ENCODE measurements around the gene IGFBPL1. TPM values are rescaled to one million over a fixed set of nuclear protein-coding genes. Genes with fewer than 3 reads are reported as not detected.

IGFBPL1 gene
- total and polyA plus RNA-seq, 10 of the 15 experiments (the other 5 are each of a cell fraction or from before 2014, with no cell fraction given) = 0.25 TPM; not detected in 9

DNA sequence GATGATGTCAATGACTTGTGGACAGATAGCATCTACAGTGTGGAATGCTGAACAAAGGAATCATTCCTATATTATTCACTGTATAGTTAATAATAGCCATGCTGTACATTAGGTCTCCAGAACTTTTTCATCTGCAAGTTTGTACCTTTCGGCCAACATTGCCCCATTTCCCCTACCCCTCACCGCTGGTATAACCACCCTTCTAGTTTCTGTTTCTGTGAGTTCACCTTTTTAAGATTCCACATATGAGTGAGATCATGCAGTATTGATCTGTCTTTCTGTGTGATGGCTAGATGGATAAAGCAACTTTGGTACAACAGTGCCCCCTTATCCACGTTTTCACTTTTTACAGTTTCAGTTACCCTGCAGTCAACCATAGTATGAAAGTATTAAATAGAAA is 50.6 kb downstream of the IGFBPL1 start (continued):
- TF ChIP-seq, protein P1, sequence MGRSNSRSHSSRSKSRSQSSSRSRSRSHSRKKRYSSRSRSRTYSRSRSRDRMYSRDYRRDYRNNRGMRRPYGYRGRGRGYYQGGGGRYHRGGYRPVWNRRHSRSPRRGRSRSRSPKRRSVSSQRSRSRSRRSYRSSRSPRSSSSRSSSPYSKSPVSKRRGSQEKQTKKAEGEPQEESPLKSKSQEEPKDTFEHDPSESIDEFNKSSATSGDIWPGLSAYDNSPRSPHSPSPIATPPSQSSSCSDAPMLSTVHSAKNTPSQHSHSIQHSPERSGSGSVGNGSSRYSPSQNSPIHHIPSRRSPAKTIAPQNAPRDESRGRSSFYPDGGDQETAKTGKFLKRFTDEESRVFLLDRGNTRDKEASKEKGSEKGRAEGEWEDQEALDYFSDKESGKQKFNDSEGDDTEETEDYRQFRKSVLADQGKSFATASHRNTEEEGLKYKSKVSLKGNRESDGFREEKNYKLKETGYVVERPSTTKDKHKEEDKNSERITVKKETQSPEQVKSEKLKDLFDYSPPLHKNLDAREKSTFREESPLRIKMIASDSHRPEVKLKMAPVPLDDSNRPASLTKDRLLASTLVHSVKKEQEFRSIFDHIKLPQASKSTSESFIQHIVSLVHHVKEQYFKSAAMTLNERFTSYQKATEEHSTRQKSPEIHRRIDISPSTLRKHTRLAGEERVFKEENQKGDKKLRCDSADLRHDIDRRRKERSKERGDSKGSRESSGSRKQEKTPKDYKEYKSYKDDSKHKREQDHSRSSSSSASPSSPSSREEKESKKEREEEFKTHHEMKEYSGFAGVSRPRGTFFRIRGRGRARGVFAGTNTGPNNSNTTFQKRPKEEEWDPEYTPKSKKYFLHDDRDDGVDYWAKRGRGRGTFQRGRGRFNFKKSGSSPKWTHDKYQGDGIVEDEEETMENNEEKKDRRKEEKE (IDR thresholded peaks at IDR 0.05) = no peak
- TF ChIP-seq SREBF1 (IDR thresholded peaks at IDR 0.05; ENCODE audit: low read length) (no peak), DPF2 (IDR thresholded peaks at IDR 0.05) (no peak), LARP7 (IDR thresholded peaks at IDR 0.05) (no peak)

DNA sequence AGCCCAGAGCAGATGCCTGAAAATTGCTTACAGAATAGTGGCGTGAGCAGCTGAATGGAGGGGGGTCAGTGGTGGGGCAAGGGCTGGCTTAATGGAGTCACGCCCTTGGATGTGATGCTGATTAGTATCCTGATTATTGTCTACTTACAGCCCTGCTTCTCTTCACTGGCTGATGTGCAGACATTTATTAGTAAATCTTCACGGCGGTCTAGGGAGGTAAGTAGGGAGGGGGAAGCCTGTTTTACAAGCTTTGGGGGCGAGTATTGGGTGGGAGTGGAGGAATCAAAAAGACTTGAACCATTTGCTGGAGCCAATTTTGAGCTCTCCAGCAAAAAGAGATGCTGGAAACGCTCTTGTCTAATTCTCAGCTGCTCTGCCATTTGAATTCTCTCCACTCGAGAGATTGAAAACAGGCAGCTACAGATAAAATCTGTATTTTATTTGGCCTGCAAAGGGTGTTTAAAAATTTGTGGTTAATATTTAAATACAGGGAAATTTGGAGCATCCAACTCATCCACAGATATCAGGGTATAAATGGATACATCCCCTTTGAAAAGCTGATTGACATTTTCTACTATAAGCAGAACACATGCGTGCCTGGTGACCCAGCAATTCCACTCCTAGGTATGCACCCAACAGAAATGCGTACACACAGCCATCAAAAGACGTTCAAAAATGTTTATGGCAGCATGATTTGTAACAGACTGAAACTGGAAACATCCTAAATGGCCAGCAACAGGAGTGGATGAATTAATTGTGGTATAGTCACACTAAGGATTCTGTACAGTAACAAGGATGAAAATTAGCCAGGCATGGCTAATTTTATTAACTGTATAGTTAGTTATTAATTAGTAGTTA is 51.3 kb downstream of the IGFBPL1 start:
- Histone ChIP-seq H3K9ac (ENCODE audit: control insufficient read depth, insufficient read depth, low read length) (no peak overlapping the region), H3K27me3 (replicated peaks in 1 of 2; ENCODE audit: control insufficient read depth in 2 of 2, insufficient read depth in 2 of 2, low read length in 1 of 2) (no peaks in the 10 kb centered on the region; a peak in 4 of 4 replicates), H3K4me2 (ENCODE audit: control insufficient read depth, insufficient read depth) (no peak overlapping the region), H3K4me1 (ENCODE audit: control insufficient read depth, insufficient read depth, low read length) (no peaks in the 10 kb centered on the region), H2AFZ (ENCODE audit: control insufficient read depth, low read depth, low read length) (no peak overlapping the region), H3K36me3 (ENCODE audit: control insufficient read depth in 2 of 2, insufficient read depth in 2 of 2, low read length in 1 of 2) (no peaks in the 10 kb centered on the region), H3K9me3 (replicated peaks; ENCODE audit: control insufficient read depth, insufficient read depth, low read length) (no peaks in the 10 kb centered on the region), H3K4me3 (no peak overlapping the region), H3K27ac (ENCODE audit: control insufficient read depth, insufficient read depth) (no peak overlapping the region), H4K20me1 (ENCODE audit: control insufficient read depth, insufficient read depth) (no peaks in the 10 kb centered on the region), H3K79me2 (ENCODE audit: control insufficient read depth, insufficient read depth, low read length) (no peaks in the 10 kb centered on the region)
- intact Hi-C loops (cut with micrococcal nuclease; ENCODE audit: unreplicated experiment) = no loop called here
- ChIA-PET SMC1A (ENCODE audit: uncharacterized antibody, unreplicated experiment) (interaction anchor here (0.8 to 1.8 kb wide), 8 partner anchors 16 to 440 kb away, joined by 3 to 9 read pairs (median 4); partner anchors contain the start of gene ALDH1B1), POLR2A (no interaction called here), CTCF (interaction anchor here (0.7 to 1.8 kb wide), 11 partner anchors 10 to 465 kb away, joined by 3 to 12 read pairs (median 6); no protein-coding TSS in a partner anchor), RAD21 (ENCODE audit: unreplicated experiment) (interaction anchor here (1.1 to 1.9 kb wide), 4 partner anchors 17 to 60 kb away, joined by 4 to 17 read pairs (median 6); partner anchors contain the start of gene ALDH1B1)
- DNase-seq (ENCODE audit: low read depth, low spot score) (no peak), ATAC-seq (no peak), FAIRE-seq (no peak)
- in situ Hi-C loops (cut with MboI) = loop anchor here (10.0 kb wide), 1 partner anchor 332 kb away; no protein-coding TSS in a partner anchor
- WGBS (ENCODE audit: insufficient coverage, insufficient replicate concordance, low lambda C conversion rate, missing lambda C conversion rate) = 30% methylated on average over 10 of the region's 10 CpGs
- no TSS peak for BruUV-seq (replicated peaks)
- no peak for TF ChIP-seq CHD4 (IDR thresholded peaks at IDR 0.05)
- no peak for TF ChIP-seq ZNF384 (IDR thresholded peaks at IDR 0.05; ENCODE audit: borderline replicate concordance, low read depth, low read length)
- TF ChIP-seq ZNF207 (IDR thresholded peaks at IDR 0.05; ENCODE audit: borderline replicate concordance) = no peak
- no peak for TF ChIP-seq MXI1 (IDR thresholded peaks at IDR 0.05; ENCODE audit: low read depth, low read length)
- TF ChIP-seq SMAD5 (IDR thresholded peaks at IDR 0.05; ENCODE audit: low read depth) = no peak
- no peak for TF ChIP-seq FOXM1 (IDR thresholded peaks at IDR 0.05; ENCODE audit: low read depth, low read length)
- TF ChIP-seq NRF1 (conservative IDR thresholded peaks at IDR 0.05; ENCODE audit: low read depth, low read length) = no peak
- TF ChIP-seq, protein P2, sequence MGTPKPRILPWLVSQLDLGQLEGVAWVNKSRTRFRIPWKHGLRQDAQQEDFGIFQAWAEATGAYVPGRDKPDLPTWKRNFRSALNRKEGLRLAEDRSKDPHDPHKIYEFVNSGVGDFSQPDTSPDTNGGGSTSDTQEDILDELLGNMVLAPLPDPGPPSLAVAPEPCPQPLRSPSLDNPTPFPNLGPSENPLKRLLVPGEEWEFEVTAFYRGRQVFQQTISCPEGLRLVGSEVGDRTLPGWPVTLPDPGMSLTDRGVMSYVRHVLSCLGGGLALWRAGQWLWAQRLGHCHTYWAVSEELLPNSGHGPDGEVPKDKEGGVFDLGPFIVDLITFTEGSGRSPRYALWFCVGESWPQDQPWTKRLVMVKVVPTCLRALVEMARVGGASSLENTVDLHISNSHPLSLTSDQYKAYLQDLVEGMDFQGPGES (IDR thresholded peaks at IDR 0.05) = no peak
- TF ChIP-seq NFIC (IDR thresholded peaks at IDR 0.05; ENCODE audit: low read depth, low read length) = no peak
- TF ChIP-seq, protein P3, sequence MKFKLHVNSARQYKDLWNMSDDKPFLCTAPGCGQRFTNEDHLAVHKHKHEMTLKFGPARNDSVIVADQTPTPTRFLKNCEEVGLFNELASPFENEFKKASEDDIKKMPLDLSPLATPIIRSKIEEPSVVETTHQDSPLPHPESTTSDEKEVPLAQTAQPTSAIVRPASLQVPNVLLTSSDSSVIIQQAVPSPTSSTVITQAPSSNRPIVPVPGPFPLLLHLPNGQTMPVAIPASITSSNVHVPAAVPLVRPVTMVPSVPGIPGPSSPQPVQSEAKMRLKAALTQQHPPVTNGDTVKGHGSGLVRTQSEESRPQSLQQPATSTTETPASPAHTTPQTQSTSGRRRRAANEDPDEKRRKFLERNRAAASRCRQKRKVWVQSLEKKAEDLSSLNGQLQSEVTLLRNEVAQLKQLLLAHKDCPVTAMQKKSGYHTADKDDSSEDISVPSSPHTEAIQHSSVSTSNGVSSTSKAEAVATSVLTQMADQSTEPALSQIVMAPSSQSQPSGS (IDR thresholded peaks at IDR 0.05; ENCODE audit: low read length) = no peak
- TF ChIP-seq SMC3 (IDR thresholded peaks at IDR 0.05; ENCODE audit: borderline replicate concordance, low read length) = no peak
- no peak for TF ChIP-seq CBFB (IDR thresholded peaks at IDR 0.05; ENCODE audit: low read depth)
- no peak for TF ChIP-seq IKZF2 (IDR thresholded peaks at IDR 0.05)
- no peak for TF ChIP-seq ETV6 (conservative IDR thresholded peaks at IDR 0.05 in 1 of 2, IDR thresholded peaks at IDR 0.05 in 1 of 2; ENCODE audit: borderline replicate concordance in 1 of 2, low read depth in 1 of 2)
